ENCODE data around the gene USP14. TPM values are rescaled to one million over a fixed set of nuclear protein-coding genes. Genes with fewer than 3 reads are reported as not detected.

Gene USP14
- total RNA-seq, 1 experiment from 2014 or later, result 56.1 TPM

DNA sequence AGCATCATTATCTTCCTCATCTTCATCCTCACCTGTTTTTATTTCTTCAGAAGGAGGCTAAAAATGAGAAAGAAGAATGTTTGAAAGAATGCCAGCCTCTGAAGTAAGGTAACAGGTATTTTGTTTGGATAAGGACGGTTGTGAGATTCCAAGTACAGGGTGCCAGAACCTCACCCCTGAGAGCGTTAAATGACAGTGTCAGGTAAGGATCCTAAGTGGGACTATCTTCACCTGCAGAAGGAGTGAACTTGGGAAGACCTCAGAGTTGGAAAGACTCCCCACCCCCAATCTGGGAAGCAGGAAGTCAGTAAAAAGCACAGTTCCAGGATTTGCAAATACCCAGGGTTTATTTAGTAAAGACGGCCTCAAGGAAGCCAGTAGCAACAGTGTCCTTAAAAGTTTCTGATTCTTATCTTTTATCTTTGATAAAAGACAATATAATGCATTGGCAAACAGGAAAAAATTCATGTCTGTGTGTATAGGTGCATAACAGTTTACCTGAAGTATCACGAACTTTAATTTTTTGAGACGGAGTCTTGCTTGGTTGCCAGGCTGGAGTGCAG is 57.2 kb downstream of the USP14 start:
- Histone ChIP-seq H3K4me3 (replicated peaks in 1 of 2; ENCODE audit: low read depth in 1 of 2, low read length in 2 of 2) (no peak overlapping the region), H3K4me1 (ENCODE audit: control insufficient read depth in 1 of 2, insufficient read depth in 2 of 2, low read length in 2 of 2) (no peaks in the 10 kb centered on the region), H4K20me1 (ENCODE audit: insufficient read depth) (no peaks in the 10 kb centered on the region), H2AFZ (ENCODE audit: low read depth, low read length, poor library complexity, severe bottlenecking) (no peak overlapping the region), H3K9me2 (ENCODE audit: insufficient read depth) (no peaks in the 10 kb centered on the region), H3K9me3 (ENCODE audit: control insufficient read depth in 1 of 2, insufficient read depth in 1 of 2, low read depth in 1 of 2, low read length in 2 of 2) (no peaks in the 10 kb centered on the region), H3K4me2 (ENCODE audit: low read length) (no peak overlapping the region), H3K36me3 (ENCODE audit: control insufficient read depth in 1 of 2, insufficient read depth in 2 of 2, low read length in 2 of 2) (peaks cover 11 to 31% of the 10 kb centered on the region in 2 experiments), H3K27me3 (ENCODE audit: insufficient read depth, low read length) (no peaks in the 10 kb centered on the region), H3K27ac (ENCODE audit: low read depth, low read length) (no peak overlapping the region), H3K9ac (ENCODE audit: low read length) (no peak overlapping the region), H3K79me2 (ENCODE audit: insufficient read depth, low read length) (peaks cover 6% of the 10 kb centered on the region; the same call in 1 of the 2 replicates)
- CTCF ChIA-PET, result no interaction called here
- TF ChIP-seq YY1 (IDR thresholded peaks at IDR 0.05; ENCODE audit: extremely low read depth, insufficient replicate concordance, low read depth, low read length) (no peak), ZFX (IDR thresholded peaks at IDR 0.05) (no peak), POLR2A (IDR thresholded peaks at IDR 0.05; ENCODE audit: borderline replicate concordance, extremely low read depth, insufficient read depth, insufficient read length) (no peak), SRF (IDR thresholded peaks at IDR 0.05; ENCODE audit: low read depth) (no peak), SP1 (IDR thresholded peaks at IDR 0.05; ENCODE audit: low read depth) (no peak)
- TF ChIP-seq, protein P1, sequence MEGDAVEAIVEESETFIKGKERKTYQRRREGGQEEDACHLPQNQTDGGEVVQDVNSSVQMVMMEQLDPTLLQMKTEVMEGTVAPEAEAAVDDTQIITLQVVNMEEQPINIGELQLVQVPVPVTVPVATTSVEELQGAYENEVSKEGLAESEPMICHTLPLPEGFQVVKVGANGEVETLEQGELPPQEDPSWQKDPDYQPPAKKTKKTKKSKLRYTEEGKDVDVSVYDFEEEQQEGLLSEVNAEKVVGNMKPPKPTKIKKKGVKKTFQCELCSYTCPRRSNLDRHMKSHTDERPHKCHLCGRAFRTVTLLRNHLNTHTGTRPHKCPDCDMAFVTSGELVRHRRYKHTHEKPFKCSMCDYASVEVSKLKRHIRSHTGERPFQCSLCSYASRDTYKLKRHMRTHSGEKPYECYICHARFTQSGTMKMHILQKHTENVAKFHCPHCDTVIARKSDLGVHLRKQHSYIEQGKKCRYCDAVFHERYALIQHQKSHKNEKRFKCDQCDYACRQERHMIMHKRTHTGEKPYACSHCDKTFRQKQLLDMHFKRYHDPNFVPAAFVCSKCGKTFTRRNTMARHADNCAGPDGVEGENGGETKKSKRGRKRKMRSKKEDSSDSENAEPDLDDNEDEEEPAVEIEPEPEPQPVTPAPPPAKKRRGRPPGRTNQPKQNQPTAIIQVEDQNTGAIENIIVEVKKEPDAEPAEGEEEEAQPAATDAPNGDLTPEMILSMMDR (IDR thresholded peaks at IDR 0.05 in 2 of 3, conservative IDR thresholded peaks at IDR 0.05 in 1 of 3; ENCODE audit: borderline replicate concordance in 1 of 3, insufficient read depth in 1 of 3, low read depth in 2 of 3, low read length in 2 of 3), result no peak
- DNase-seq (ENCODE audit: low read depth, low spot score) (no peak), ATAC-seq (no peak)
- intact Hi-C loops (cut with micrococcal nuclease), result no loop called here
- RAD21 ChIA-PET (ENCODE audit: low non-redundant PET in 1 of 2, low total read pairs in 2 of 2, uncharacterized antibody in 2 of 2, unreplicated experiment in 2 of 2), result no interaction called here
- no TSS peak for BruUV-seq (replicated peaks)
- POLR2A ChIA-PET, result no interaction called here

DNA sequence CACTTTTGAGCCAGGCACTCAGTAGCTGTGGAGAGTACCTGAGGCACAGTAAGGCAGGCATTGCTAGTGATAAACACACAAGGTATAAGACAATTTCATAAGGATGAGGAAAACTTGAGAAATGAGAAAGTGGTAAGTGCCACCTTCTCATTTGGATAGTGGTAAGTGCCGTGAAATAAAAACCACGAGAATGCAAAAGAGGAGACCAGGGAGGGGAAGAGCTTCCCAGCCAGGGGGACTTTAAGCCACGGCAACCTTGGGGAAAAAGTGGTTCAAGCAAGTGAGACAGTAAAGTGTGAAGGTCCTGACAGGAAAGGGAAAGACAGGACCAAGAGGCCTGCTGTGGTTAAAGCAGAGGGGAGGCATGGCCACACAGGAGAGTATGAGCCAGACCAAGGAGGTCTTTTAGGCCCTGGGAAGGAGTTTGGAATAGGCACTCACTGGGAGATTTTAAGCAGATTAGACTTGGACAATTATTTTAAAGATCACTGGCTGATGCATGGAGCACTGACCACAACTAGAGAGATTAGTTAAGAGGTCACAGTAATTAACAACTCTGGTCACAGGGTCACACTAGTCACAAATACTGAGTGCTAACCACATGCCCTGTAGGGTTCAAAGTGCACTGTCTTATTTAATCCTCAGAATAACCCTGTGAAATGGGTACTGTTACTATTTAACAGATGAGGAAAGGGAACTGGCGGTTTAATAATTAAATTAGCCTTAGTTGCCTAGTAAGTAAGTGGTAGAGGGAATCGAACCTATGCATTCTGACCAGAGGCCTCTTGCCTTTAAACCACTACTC is 59.4 kb downstream of the USP14 start:
- Histone ChIP-seq H3K4me2 (ENCODE audit: low read length) (no peak overlapping the region), H2AFZ (ENCODE audit: low read depth, low read length, poor library complexity, severe bottlenecking) (no peak overlapping the region), H3K4me3 (replicated peaks in 1 of 2; ENCODE audit: low read depth in 1 of 2, low read length in 2 of 2) (no peak overlapping the region), H3K79me2 (ENCODE audit: insufficient read depth, low read length) (no peaks in the 10 kb centered on the region), H3K4me1 (ENCODE audit: control insufficient read depth in 1 of 2, insufficient read depth in 2 of 2, low read length in 2 of 2) (no peaks in the 10 kb centered on the region), H3K36me3 (ENCODE audit: control insufficient read depth in 1 of 2, insufficient read depth in 2 of 2, low read length in 2 of 2) (peaks cover 11 to 21% of the 10 kb centered on the region in 2 experiments; a peak in 3 of 4 replicates), H3K9me2 (ENCODE audit: insufficient read depth) (no peaks in the 10 kb centered on the region), H3K9ac (ENCODE audit: low read length) (no peak overlapping the region), H3K9me3 (ENCODE audit: control insufficient read depth in 1 of 2, insufficient read depth in 1 of 2, low read depth in 1 of 2, low read length in 2 of 2) (no peaks in the 10 kb centered on the region), H3K27ac (ENCODE audit: low read depth, low read length) (no peak overlapping the region), H4K20me1 (ENCODE audit: insufficient read depth) (no peaks in the 10 kb centered on the region), H3K27me3 (ENCODE audit: insufficient read depth, low read length) (no peaks in the 10 kb centered on the region)
- no TSS peak for BruUV-seq (replicated peaks)
- ChIA-PET CTCF (no interaction called here), RAD21 (ENCODE audit: low non-redundant PET in 1 of 2, low total read pairs in 2 of 2, uncharacterized antibody in 2 of 2, unreplicated experiment in 2 of 2) (no interaction called here), POLR2A (no interaction called here)
- DNase-seq (ENCODE audit: low read depth, low spot score) (no peak), ATAC-seq (no peak)
- intact Hi-C loops (cut with micrococcal nuclease), result no loop called here
- no peak for TF ChIP-seq ATF3 (IDR thresholded peaks at IDR 0.05)
- TF ChIP-seq, protein P2, sequence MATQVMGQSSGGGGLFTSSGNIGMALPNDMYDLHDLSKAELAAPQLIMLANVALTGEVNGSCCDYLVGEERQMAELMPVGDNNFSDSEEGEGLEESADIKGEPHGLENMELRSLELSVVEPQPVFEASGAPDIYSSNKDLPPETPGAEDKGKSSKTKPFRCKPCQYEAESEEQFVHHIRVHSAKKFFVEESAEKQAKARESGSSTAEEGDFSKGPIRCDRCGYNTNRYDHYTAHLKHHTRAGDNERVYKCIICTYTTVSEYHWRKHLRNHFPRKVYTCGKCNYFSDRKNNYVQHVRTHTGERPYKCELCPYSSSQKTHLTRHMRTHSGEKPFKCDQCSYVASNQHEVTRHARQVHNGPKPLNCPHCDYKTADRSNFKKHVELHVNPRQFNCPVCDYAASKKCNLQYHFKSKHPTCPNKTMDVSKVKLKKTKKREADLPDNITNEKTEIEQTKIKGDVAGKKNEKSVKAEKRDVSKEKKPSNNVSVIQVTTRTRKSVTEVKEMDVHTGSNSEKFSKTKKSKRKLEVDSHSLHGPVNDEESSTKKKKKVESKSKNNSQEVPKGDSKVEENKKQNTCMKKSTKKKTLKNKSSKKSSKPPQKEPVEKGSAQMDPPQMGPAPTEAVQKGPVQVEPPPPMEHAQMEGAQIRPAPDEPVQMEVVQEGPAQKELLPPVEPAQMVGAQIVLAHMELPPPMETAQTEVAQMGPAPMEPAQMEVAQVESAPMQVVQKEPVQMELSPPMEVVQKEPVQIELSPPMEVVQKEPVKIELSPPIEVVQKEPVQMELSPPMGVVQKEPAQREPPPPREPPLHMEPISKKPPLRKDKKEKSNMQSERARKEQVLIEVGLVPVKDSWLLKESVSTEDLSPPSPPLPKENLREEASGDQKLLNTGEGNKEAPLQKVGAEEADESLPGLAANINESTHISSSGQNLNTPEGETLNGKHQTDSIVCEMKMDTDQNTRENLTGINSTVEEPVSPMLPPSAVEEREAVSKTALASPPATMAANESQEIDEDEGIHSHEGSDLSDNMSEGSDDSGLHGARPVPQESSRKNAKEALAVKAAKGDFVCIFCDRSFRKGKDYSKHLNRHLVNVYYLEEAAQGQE (IDR thresholded peaks at IDR 0.05; ENCODE audit: low read depth), result no peak
- TF ChIP-seq SP1 (IDR thresholded peaks at IDR 0.05; ENCODE audit: low read depth), result no peak
- no peak for TF ChIP-seq ELF1 (IDR thresholded peaks at IDR 0.05; ENCODE audit: borderline replicate concordance, low read depth)
- TF ChIP-seq TCF7L2 (IDR thresholded peaks at IDR 0.05; ENCODE audit: borderline replicate concordance, extremely low read depth, insufficient read depth, insufficient read length), result no peak
- no peak for TF ChIP-seq SRF (IDR thresholded peaks at IDR 0.05; ENCODE audit: low read depth)
- TF ChIP-seq SIN3A (IDR thresholded peaks at IDR 0.05; ENCODE audit: low read depth), result no peak
- no peak for TF ChIP-seq ZFX (IDR thresholded peaks at IDR 0.05)
- TF ChIP-seq EZH2 (IDR thresholded peaks at IDR 0.05), result no peak
- TF ChIP-seq ZNF274 (IDR thresholded peaks at IDR 0.05; ENCODE audit: low read depth, low read length), result no peak
- no peak for TF ChIP-seq POLR2A (IDR thresholded peaks at IDR 0.05; ENCODE audit: borderline replicate concordance, extremely low read depth, insufficient read depth, insufficient read length)
